Kasumi-1 (cell line): ENCODE data around the gene EFCAB7.
"Not testable (repeated sequence)": the region's sequence is repeated elsewhere in the genome, so short reads cannot be mapped to it uniquely, and the experiment has no call there.

ENCODE experiments used
- DNase-seq, 2 experiments: peaks; one replicate each; lab custom pipeline; 2025; lab: John Stamatoyannopoulos, UW

Gene EFCAB7

GRCh38 chr1:63555480-63555879 lies 32.2 kb downstream of the EFCAB7 start:
- DNase-seq: no peak

GRCh38 chr1:63557365-63557987 lies 34.2 kb downstream of the EFCAB7 start:
- DNase-seq: peak; percentile 23 to 40

- DNase-seq: no peak
Measured at GRCh38 chr1:63559357-63559756, 36.0 kb downstream of the EFCAB7 start.

- no peak for DNase-seq
Measured at GRCh38 chr1:63563745-63564144, 40.4 kb downstream of the EFCAB7 start.

- DNase-seq: no peak
Measured at GRCh38 chr1:63569068-63569467, 45.7 kb downstream of the EFCAB7 start.

GRCh38 chr1:63569640-63570316 lies 46.5 kb downstream of the EFCAB7 start:
- no peak for DNase-seq

- not testable (repeated sequence) for DNase-seq
Measured at GRCh38 chr1:63572686-63573085, 49.4 kb downstream of the EFCAB7 start.

- DNase-seq: not testable (repeated sequence)
Measured at GRCh38 chr1:63574203-63574796, 51.0 kb downstream of the EFCAB7 start.

GRCh38 chr1:63575340-63575826 lies 52.1 kb downstream of the EFCAB7 start:
- DNase-seq: peak; percentile 20 to 24

- DNase-seq: not testable (repeated sequence)
Measured at GRCh38 chr1:63586326-63586725, 63.0 kb downstream of the EFCAB7 start.

GRCh38 chr1:63590166-63590560 lies 66.8 kb downstream of the EFCAB7 start:
- no peak for DNase-seq

- peak; percentile 42 to 61 for DNase-seq
Measured at GRCh38 chr1:63592536-63593302, 69.4 kb downstream of the EFCAB7 start.

GRCh38 chr1:63593303-63593885 lies 70.1 kb downstream of the EFCAB7 start, which contains the start of gene PGM1:
PGM1 (plus strand) TSS chr1:63593411; CDS start chr1:63593489, 78 bp downstream.
- DNase-seq: peak; percentile 62 to 67

- peak; percentile 57 to 67 for DNase-seq
Measured at GRCh38 chr1:63593886-63594605, 70.7 kb downstream of the EFCAB7 start.

- no peak for DNase-seq
Measured at GRCh38 chr1:63595435-63595834, 72.1 kb downstream of the EFCAB7 start.

GRCh38 chr1:63599799-63600198 lies 76.5 kb downstream of the EFCAB7 start:
- no peak for DNase-seq

GRCh38 chr1:63600248-63600647 lies 76.9 kb downstream of the EFCAB7 start:
- no peak for DNase-seq

- DNase-seq: no peak
Measured at GRCh38 chr1:63601061-63601460, 77.7 kb downstream of the EFCAB7 start.

GRCh38 chr1:63601463-63601862 lies 78.1 kb downstream of the EFCAB7 start:
- DNase-seq: no peak

GRCh38 chr1:63601912-63602311 lies 78.6 kb downstream of the EFCAB7 start:
- no peak for DNase-seq

- DNase-seq: no peak
Measured at GRCh38 chr1:63602629-63603028, 79.3 kb downstream of the EFCAB7 start.
